HG03520 (cell line): ENCODE results near the gene PEX5.
"Not testable (repeated sequence)": the region's sequence is repeated elsewhere in the genome, so short reads cannot be mapped to it uniquely, and the experiment has no call there.

Experiments used
- ATAC-seq: cut with Tn5 transposase; IDR thresholded peaks from one replicate; pipeline ENCODE4 v1.9.1; 2021; ENCODE audit warnings: mild to moderate bottlenecking, moderate library complexity; ENCODE audit not compliant: unreplicated experiment

The PEX5 gene

DNA sequence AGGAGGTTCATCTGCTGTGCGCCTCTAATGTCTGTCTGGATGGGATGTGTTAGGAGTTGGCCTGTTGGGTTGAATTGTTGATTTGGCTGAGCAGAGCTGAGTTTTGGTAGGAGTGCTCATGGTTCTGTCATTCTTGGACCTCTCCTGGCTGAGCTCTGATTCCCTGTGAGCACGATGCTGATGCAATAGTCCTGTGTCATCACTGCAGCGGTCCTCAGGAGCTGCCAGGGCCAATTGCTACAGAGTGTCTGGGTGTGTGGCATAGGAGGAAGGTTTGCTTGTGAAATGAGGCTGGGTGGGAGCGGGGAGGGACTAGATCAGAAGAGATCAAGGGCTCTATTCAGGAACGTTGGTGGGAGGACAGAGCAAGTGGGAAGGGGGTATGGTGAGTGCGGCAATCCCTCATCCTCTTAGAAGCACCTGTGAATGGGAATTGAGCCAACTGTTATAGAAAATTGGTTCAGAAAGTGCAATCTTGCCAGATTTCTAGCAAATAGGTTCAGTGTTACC lies 21.2 kb downstream of the PEX5 start:
- ATAC-seq: no peak

DNA sequence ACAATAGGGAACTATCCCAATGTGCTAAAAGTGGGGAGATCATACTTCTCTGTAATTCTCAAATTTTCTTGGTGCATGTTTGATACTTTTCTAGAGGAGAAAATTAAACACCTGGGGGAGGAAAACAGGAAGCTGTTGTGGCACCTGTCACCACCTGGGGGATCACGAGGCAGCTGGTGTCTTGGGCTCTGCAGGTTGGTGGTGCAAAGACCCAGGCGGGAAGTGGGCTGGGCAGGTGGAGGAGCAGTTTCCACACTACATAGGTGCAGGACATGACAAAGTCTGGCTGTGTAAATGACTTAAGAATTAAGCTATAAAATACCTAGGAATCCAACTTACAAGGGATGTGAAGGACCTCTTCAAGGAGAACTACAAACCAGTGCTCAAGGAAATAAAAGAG lies 23.2 kb downstream of the PEX5 start:
- ATAC-seq: no peak

DNA sequence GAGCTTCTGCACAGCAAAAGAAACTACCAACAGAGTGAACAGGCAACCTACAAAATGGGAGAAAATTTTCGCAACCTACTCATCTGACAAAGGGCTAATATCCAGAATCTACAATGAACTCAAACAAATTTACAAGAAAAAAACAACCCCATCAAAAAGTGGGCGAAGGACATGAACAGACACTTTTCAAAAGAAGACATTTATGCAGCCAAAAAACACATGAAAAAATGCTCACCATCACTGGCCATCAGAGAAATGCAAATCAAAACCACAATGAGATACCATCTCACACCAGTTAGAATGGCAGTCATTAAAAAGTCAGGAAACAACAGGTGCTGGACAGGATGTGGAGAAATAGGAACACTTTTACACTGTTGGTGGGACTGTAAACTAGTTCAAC lies 24.3 kb downstream of the PEX5 start:
- not testable (repeated sequence) for ATAC-seq

DNA sequence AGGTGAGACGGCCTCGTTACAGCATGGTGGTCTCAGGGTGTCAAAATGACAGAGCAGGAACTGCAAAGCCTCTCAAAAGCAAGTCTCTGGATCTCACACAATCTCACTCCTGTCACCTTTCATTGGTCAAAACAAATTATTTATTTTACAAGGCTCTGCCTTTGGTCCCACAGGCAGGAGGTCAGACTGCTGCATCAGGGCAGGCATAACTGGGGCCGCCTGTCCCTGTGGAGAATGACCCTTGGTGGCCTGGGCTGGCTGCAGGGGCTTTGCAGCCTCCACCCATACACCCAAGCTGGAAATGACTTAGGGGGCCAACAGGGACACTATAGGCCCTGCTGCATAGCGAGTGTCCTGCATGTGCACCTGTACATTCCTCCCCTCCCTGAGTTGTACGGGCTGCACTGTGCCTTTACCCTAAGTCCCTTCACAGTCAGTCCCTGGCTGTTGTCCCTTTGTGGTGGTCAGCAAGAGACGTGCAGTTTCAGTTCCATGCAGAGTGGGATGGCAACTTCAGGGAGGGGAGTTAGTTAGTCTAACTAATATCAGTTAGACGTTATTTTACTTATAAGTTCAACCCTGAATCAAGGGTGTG lies 28.1 kb downstream of the PEX5 start:
- no peak for ATAC-seq

DNA sequence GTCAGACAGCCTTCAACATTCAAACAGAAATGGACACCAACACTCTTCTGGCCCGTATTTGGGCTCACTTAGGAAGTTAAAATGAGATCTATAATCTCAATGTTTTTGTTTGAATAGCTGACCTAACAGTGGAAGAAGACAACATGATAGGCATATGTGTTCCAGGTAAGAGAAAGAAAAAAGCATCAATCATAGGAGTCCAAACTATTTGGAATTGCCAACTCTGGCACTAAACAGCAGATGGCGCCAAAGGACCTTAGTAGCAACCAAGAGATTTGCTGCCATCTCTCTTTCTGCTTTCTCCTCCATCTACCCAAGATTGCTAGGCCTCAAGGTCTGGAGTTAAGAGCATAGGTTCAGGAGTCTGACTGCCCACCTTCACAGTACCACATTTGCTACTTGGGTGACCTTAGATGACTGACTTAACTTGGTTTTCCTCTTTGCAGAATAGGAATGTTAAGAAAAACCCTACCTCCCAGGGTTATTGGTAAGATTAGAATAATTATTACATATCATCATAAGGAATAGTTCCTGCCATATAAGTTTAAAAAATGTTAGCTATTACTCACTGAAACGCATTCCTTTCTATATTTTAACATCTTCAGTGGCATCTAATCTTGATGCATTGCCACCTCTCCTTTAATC lies 30.2 kb downstream of the PEX5 start:
- no peak for ATAC-seq

DNA sequence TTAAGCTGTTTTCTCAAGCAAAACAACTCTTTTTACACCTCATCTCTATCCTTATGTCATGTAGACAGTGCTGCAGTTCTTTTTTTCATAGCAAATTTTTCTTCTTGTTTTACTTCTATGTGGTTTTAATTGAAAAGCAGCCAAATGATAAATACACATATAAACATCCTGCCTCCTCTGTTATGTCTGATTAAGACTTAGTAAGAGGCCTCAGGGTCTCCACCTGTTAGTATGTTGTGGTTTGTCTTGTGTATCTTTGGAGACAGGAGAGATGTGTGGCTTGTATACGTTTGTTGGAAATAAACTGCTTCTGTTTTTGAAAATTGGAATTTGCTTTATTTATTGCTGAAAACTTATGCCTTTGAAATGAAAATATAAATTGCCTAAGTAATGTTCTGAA lies 32.0 kb downstream of the PEX5 start:
- ATAC-seq: no peak

DNA sequence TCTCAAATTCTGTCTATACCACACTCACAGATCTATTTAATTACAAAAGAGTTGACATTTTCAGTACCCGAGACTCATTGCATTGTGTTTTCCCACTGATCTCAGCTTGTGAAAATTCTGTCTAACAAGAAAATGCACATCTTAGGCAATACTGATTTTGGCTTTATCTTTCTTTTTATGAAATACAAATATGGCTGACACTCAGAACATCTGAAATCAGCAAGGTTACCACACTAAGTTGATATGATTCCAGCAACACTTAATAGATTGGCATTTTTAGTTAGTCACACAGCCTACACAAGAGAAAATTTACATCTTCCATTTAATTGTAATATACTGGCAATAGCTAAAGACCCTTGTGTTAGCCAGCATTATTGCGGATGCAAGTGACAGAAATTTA lies 40.3 kb downstream of the PEX5 start:
- ATAC-seq: no peak

DNA sequence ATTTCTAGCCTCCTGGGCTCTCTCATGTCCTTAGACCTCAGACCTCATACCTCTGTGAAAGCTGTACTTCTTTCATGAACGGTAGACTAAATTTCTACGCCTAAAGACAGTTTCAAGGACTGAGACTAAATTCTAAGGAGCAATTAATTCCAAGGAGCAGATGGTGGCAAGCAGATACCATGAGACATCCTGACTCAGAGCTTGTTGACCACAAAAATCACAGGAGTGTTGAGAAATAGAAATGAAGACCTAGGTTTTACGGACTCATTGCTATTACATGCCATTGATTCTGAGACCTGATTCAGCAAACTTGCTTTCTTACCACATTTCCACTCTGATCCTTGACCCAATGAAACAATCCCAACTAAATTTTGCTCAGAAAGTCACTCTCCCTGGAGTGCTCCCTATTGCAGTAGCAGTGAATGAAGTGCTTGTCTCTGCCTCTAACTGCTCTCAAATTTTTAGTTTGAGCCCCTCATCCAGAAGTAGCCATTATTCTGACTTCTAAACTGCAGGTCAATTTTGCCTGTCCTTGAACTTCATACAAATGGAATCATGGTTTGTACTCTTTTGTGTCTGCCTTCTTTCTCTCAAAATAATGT lies 52.0 kb downstream of the PEX5 start:
- no peak for ATAC-seq

DNA sequence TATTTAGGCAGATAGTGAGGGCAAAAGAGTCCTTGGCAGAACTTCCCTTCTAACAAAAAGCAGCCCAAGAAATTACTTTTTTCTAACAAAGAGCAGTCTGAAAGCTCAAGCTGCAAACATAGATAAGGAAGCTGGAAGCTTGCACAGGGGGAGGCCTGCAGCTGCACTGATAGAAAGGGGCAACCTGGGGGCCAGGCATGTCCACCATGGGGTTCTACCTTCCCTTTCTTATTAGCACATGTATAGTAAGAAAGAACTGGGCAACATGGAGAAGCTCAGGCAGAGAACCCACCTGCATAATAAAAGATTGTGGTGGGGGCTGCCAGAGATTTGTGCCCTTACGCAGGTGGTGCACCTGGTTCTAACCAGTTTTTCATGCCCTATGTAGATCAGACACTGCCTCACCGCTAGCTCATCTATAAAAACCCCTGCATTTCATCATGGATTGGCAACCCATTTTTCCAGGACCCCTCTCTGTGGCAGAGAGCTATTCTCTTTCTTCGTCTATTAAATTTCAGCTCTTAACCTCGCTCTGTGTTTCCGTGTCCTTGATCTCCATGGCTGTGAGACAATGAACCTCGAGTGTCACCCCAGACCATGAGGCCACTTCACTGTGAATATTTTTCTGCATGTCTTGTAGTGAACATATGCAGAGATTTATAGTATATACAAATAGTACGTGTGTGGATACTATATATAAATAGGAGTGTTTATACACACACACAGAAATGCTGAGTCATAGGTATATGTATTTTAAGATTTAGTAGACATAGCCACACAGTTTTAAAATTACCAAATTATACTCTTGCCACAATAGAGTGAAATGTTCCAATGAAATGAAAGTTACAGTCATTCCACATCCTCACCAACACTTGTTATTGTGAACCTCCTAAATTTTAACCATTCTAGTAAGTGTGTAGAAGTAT lies 53.0 kb downstream of the PEX5 start:
- no peak for ATAC-seq

DNA sequence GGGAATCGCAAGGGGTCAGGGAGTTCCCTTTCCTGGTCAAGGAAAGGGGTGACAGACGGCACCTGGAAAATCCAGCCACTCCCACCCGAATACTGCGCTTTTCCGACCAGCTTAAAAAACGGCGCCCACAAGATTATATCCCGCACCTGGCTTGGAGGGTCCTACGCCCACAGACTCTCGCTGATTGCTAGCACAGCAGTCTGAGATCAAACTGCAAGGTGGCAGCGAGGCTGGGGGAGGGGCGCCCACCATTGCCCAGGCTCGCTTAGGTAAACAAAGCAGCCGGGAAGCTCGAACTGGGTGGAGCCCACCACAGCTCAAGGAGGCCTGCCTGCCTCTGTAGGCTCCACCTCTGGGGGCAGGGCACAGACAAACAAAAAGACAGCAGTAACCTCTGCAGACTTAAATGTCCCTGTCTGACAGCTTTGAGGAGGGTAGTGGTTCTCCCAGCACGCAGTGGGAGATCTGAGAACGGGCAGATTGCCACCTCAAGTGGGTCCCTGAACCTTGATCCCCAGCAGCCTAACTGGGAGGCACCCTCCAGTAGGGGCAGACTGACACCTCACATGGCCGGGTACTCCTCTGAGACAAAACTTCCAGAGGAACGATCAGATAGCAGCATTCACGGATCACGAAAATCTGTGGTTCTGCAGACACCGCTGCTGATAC lies 62.0 kb downstream of the PEX5 start:
- ATAC-seq: not testable (repeated sequence)

DNA sequence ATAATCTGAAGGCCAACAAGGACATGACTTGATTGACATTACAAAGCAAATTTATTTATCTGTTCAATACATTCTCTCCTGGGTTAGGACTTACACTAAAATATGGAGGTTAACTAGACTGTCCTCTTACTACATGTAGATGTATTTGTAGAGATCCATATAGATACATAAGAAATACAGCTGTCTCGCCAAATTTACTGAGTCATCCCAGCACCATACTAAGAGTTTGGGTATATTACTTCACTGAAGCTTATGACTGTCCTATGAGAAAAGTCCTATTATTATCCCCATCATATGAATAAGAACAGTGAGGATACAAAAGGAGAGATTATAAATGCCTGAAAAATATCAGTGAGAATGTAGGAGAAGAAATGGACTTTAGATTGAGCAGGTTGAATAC lies 69.6 kb downstream of the PEX5 start:
- no peak for ATAC-seq
